ENCODE results near the gene MIA3. TPM values are rescaled to one million over a fixed set of nuclear protein-coding genes. Genes with fewer than 3 reads are reported as not detected.

MIA3 gene
- total RNA-seq, 1 donor from 2014 or later, result 22.8 TPM

GRCh38 chr1:222642468-222642867, 24.6 kb downstream of the MIA3 start:
- no peak for DNase-seq (ENCODE audit: low spot score in 2 of 2)
- no peak for TF ChIP-seq CTCF (IDR thresholded peaks at IDR 0.05)
- Histone ChIP-seq H3K27ac (no peak overlapping the region), H3K27me3 (no peaks in the 10 kb centered on the region), H3K4me1 (peaks cover 0 to 11% of the 10 kb centered on the region in 2 donors), H3K36me3 (peaks cover 6 to 10% of the 10 kb centered on the region in 2 donors), H3K9me3 (no peaks in the 10 kb centered on the region), H3K4me3 (no peak overlapping the region)
- intact Hi-C loops (cut with DNase I), result loop anchor here (5.0 to 10.0 kb wide), 2 partner anchors 900 to 1062 kb away; partner anchors contain the start of gene DUSP10

GRCh38 chr1:222643606-222643937, 25.7 kb downstream of the MIA3 start:
- no peaks in the 10 kb centered on the region for H3K27me3 ChIP-seq
- intact Hi-C loops (cut with DNase I), result loop anchor here (5.0 to 10.0 kb wide), 2 partner anchors 901 to 1061 kb away; partner anchors contain the start of gene DUSP10
- H3K4me3 ChIP-seq, result peak overlapping the region; percentile 83
- no peak for TF ChIP-seq CTCF (IDR thresholded peaks at IDR 0.05)
- peak overlapping the region; percentile 89 to 98 for H3K27ac ChIP-seq
- no peak for DNase-seq (ENCODE audit: low spot score in 2 of 2)
- peaks cover 0 to 11% of the 10 kb centered on the region in 2 donors for H3K4me1 ChIP-seq
- H3K36me3 ChIP-seq, result peaks cover under 1 to 1% of the 10 kb centered on the region in 2 donors
- H3K9me3 ChIP-seq, result no peaks in the 10 kb centered on the region

GRCh38 chr1:222643938-222644635, 26.2 kb downstream of the MIA3 start:
- no peaks in the 10 kb centered on the region for H3K9me3 ChIP-seq
- H3K27ac ChIP-seq, result peak overlapping the region; percentile 89 to 98
- H3K4me1 ChIP-seq, result peaks cover 0 to 11% of the 10 kb centered on the region in 2 donors
- intact Hi-C loops (cut with DNase I), result loop anchor here (1.0 to 10.0 kb wide), 5 partner anchors 25 to 1061 kb away; partner anchors contain the start of genes AIDA, BROX, DUSP10 and MIA3
- no peak for TF ChIP-seq CTCF (IDR thresholded peaks at IDR 0.05)
- H3K36me3 ChIP-seq, result peaks cover 2 to 4% of the 10 kb centered on the region in 2 donors
- H3K4me3 ChIP-seq, result peak overlapping the region; percentile 83
- DNase-seq (ENCODE audit: low spot score in 2 of 2), result peak; percentile 97 to 99
- H3K27me3 ChIP-seq, result no peaks in the 10 kb centered on the region

GRCh38 chr1:222644636-222644980, 26.7 kb downstream of the MIA3 start:
- Histone ChIP-seq H3K4me1 (peaks cover 0 to 11% of the 10 kb centered on the region in 2 donors), H3K36me3 (peaks cover 8 to 9% of the 10 kb centered on the region in 2 donors), H3K9me3 (no peaks in the 10 kb centered on the region), H3K27ac (peak overlapping the region; percentile 89 to 98), H3K4me3 (peak overlapping the region; percentile 83), H3K27me3 (no peaks in the 10 kb centered on the region)
- DNase-seq (ENCODE audit: low spot score in 2 of 2), result no peak
- no peak for TF ChIP-seq CTCF (IDR thresholded peaks at IDR 0.05)
- intact Hi-C loops (cut with DNase I), result loop anchor here (1.0 to 10.0 kb wide), 5 partner anchors 26 to 1060 kb away; partner anchors contain the start of genes AIDA, BROX, DUSP10 and MIA3

GRCh38 chr1:222652676-222653075, 34.8 kb downstream of the MIA3 start:
- Histone ChIP-seq H3K9me3 (no peaks in the 10 kb centered on the region), H3K36me3 (peaks cover 78 to 80% of the 10 kb centered on the region in 2 donors), H3K27ac (no peak overlapping the region), H3K4me1 (no peaks in the 10 kb centered on the region), H3K4me3 (no peak overlapping the region), H3K27me3 (no peaks in the 10 kb centered on the region)
- intact Hi-C loops (cut with DNase I), result no loop called here
- no peak for DNase-seq (ENCODE audit: low spot score in 2 of 2)
- TF ChIP-seq CTCF (IDR thresholded peaks at IDR 0.05), result no peak

Measured in ascending aorta (tissue), 2 donors.